K562 (cell line): Measurements from ENCODE around the gene PRRT2.

Experiments
- JUNB ChIP-seq: fragments of 450-650 bp; formaldehyde crosslinking; conservative IDR thresholded peaks from 2 replicates; pipeline ENCODE4 v1.4.0; 2020; ENCODE audit warnings: mild to moderate bottlenecking
- TF ChIP-seq, protein P1 (sequence below), 2 experiments: fragments of 450-650 bp in 1 of 2; sonication (generic) in 1 of 2; formaldehyde crosslinking; conservative IDR thresholded peaks; 2 replicates each; pipeline versions ENCODE4 v1.4.0 to v1.8.1; 2020 to 2022; ENCODE audit warnings: mild to moderate bottlenecking in 1 of 2, missing genetic modification reagents in 1 of 2

DNA sequence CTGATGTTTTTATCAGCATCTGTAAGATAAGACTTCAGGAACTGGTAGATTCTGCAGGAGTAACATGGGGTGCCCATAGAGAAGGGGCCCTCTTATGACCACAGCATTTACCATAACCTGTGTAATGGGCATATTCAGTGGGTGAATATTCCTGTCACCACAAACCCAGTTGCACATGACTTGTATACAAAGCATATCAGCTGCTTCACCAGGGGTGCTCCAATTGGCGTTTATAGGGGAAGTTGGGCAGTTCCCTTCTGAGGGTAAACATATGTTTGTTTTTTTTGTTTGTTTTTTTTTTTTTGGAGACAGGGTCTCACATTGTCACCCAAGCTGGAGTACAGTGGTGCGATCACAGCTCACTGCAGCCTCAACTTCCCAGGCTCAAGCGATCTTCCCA, 45.4 kb upstream of the PRRT2 start:
- TF ChIP-seq, protein P1, sequence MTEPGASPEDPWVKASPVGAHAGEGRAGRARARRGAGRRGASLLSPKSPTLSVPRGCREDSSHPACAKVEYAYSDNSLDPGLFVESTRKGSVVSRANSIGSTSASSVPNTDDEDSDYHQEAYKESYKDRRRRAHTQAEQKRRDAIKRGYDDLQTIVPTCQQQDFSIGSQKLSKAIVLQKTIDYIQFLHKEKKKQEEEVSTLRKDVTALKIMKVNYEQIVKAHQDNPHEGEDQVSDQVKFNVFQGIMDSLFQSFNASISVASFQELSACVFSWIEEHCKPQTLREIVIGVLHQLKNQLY (CRISPR knock-in tag; conservative IDR thresholded peaks at IDR 0.05) = no peak
- no peak for TF ChIP-seq JUNB (CRISPR knock-in tag)
